ENCODE measurements around the gene EIF3D. TPM values are rescaled to one million over a fixed set of nuclear protein-coding genes. Genes with fewer than 3 reads are reported as not detected.

The EIF3D gene
- total RNA-seq, 1 experiment from 2014 or later = 151 TPM

GRCh38 chr22:36546092-36546804, 17.3 kb upstream of the EIF3D start:
- no peak for TF ChIP-seq POLR2AphosphoS5 (IDR thresholded peaks at IDR 0.05; ENCODE audit: low read depth, low read length)
- TF ChIP-seq CTCF (IDR thresholded peaks at IDR 0.05) = peak; percentile 82
- TF ChIP-seq SIN3A (IDR thresholded peaks at IDR 0.05; ENCODE audit: borderline replicate concordance, insufficient read depth, low read depth, low read length) = no peak
- no peak for TF ChIP-seq TCF7L2 (IDR thresholded peaks at IDR 0.05; ENCODE audit: low read depth, low read length)
- TF ChIP-seq REST (IDR thresholded peaks at IDR 0.05; ENCODE audit: insufficient read depth in 1 of 2, low read depth in 2 of 2, low read length in 1 of 2) = 0 out of 4 replicates have a peak, but pooled peaks of 1 of the 2 experiments have one; percentile 24

GRCh38 chr22:36544107-36544620, 15.2 kb upstream of the EIF3D start:
- no peak for DNase-seq (ENCODE audit: low read depth, low spot score)
- Histone ChIP-seq H3K4me1 (ENCODE audit: control insufficient read depth, insufficient read depth, low read length) (peaks cover 38% of the 10 kb centered on the region), H3K9me3 (ENCODE audit: control insufficient read depth, insufficient read depth, low read depth, low read length) (no peaks in the 10 kb centered on the region), H3K27ac (ENCODE audit: low read length) (peak overlapping the region; percentile 61), H3K36me3 (ENCODE audit: control insufficient read depth, insufficient read depth, low read length) (no peaks in the 10 kb centered on the region), H3K4me3 (ENCODE audit: low read depth in 2 of 2, low read length in 2 of 2) (no peak overlapping the region), H3K27me3 (ENCODE audit: control insufficient read depth, insufficient read depth, low read length) (no peaks in the 10 kb centered on the region)
- no peak for ATAC-seq
- intact Hi-C loops (cut with micrococcal nuclease; ENCODE audit: unreplicated experiment) = no loop called here
- BruUV-seq (replicated peaks) = no TSS peak
- ChIA-PET POLR2A (interaction anchor here (0.5 to 1.0 kb wide), 3 partner anchors 230 to 545 kb away, joined by 3 read pairs; no protein-coding TSS in a partner anchor), CTCF (no interaction called here)
- no peak for TF ChIP-seq POLR2AphosphoS5 (IDR thresholded peaks at IDR 0.05; ENCODE audit: low read depth, low read length)
- in situ Hi-C loops (cut with HindIII; ENCODE audit: low pct_unique_long_range_greater_than_20kb, low sequenced_read_pairs) = no loop called here

More at GRCh38 chr22:36546092-36546804, 17.3 kb upstream of the EIF3D start:
- Histone ChIP-seq H3K4me3 (ENCODE audit: low read depth in 2 of 2, low read length in 2 of 2) (peak overlapping the region; percentile 11 to 50; a peak in 3 of 4 replicates), H3K27ac (ENCODE audit: low read length) (peak overlapping the region; percentile 81), H3K9me3 (ENCODE audit: control insufficient read depth, insufficient read depth, low read depth, low read length) (no peaks in the 10 kb centered on the region), H3K4me1 (ENCODE audit: control insufficient read depth, insufficient read depth, low read length) (peaks cover 35% of the 10 kb centered on the region), H3K27me3 (ENCODE audit: control insufficient read depth, insufficient read depth, low read length) (no peaks in the 10 kb centered on the region), H3K36me3 (ENCODE audit: control insufficient read depth, insufficient read depth, low read length) (no peaks in the 10 kb centered on the region)
- no TSS peak for BruUV-seq (replicated peaks)
- intact Hi-C loops (cut with micrococcal nuclease; ENCODE audit: unreplicated experiment) (loop anchor here (2.0 kb wide), 3 partner anchors 229 to 433 kb away; no protein-coding TSS in a partner anchor), in situ Hi-C loops (cut with HindIII; ENCODE audit: low pct_unique_long_range_greater_than_20kb, low sequenced_read_pairs) (no loop called here)
- ChIA-PET CTCF (interaction anchor here (0.6 to 1.9 kb wide), 8 partner anchors 59 to 313 kb away, joined by 4 to 8 read pairs (median 5); no protein-coding TSS in a partner anchor), POLR2A (interaction anchor here (0.7 kb wide), 1 partner anchor 16 kb away, joined by 5 read pairs; no protein-coding TSS in a partner anchor)
- no peak for DNase-seq (ENCODE audit: low read depth, low spot score)
- peak; percentile 67 for ATAC-seq

All from Panc1 (cell line).